CD14-positive monocyte (primary cell): ENCODE results near the gene FAM168A. TPM values are rescaled to one million over a fixed set of nuclear protein-coding genes. Genes with fewer than 3 reads are reported as not detected.

Experiments
- DNase-seq, 3 donors: peaks; one replicate each; pipeline ENCODE4 v3.0.0-alpha.2; 2011 to 2022
- H2AFZ ChIP-seq: 2 replicates; pipeline ENCODE4 v1.6.0; 2012; ENCODE audit warnings: mild to moderate bottlenecking, low read depth, low read length, inconsistent platforms; ENCODE audit not compliant: insufficient read depth, poor library complexity, severe bottlenecking
- H3K27ac ChIP-seq, 2 donors: 1 replicate in 1 of 2; 2 replicates in 1 of 2; pipeline ENCODE4 v1.5.1; 2012 to 2013; ENCODE audit warnings: low read length in 2 of 2, control low read depth in 1 of 2, inconsistent platforms in 1 of 2, low read depth in 1 of 2, mild to moderate bottlenecking in 1 of 2
- H3K27me3 ChIP-seq, 2 donors: one replicate each; pipeline versions ENCODE4 v1.6.0 to v1.6.1; 2011 to 2013; ENCODE audit warnings: low read length in 2 of 2; ENCODE audit not compliant: control insufficient read depth in 2 of 2, insufficient read depth in 2 of 2
- H3K36me3 ChIP-seq, 2 donors: replicated peaks in 1 of 2; 1 replicate in 1 of 2; 2 replicates in 1 of 2; pipeline versions ENCODE4 v1.5.1 to v1.6.1; 2012 to 2013; ENCODE audit warnings: low read length in 2 of 2, control low read depth in 1 of 2, inconsistent platforms in 1 of 2, mild to moderate bottlenecking in 1 of 2; ENCODE audit not compliant: insufficient read depth in 2 of 2, control insufficient read depth in 1 of 2
- H3K4me1 ChIP-seq, 2 donors: 1 replicate in 1 of 2; 2 replicates in 1 of 2; pipeline versions ENCODE4 v1.5.1 to v1.6.1; 2012 to 2013; ENCODE audit warnings: low read length in 2 of 2, control low read depth in 1 of 2, inconsistent platforms in 1 of 2, mild to moderate bottlenecking in 1 of 2, moderate library complexity in 1 of 2; ENCODE audit not compliant: insufficient read depth in 2 of 2, control insufficient read depth in 1 of 2
- H3K4me2 ChIP-seq: replicated peaks from 2 replicates; pipeline ENCODE3; 2012; ENCODE audit warnings: low read length, moderate library complexity, mild to moderate bottlenecking; ENCODE audit not compliant: poor library complexity, severe bottlenecking; ENCODE audit errors: extremely low read depth
- H3K4me3 ChIP-seq, 3 experiments: fragments of 200-600 bp in 1 of 3; sonication (generic) in 1 of 3; replicated peaks in 1 of 3; 1 replicate in 2 of 3; 2 replicates in 1 of 3; pipeline ENCODE4 v1.5.1; 2011 to 2013; ENCODE audit warnings: low read length in 3 of 3, mild to moderate bottlenecking in 3 of 3, control low read depth in 2 of 3, low read depth in 2 of 3, inconsistent platforms in 1 of 3, moderate library complexity in 1 of 3
- H3K79me2 ChIP-seq: 2 replicates; pipeline ENCODE4 v1.6.0; 2012; ENCODE audit warnings: mild to moderate bottlenecking, control low read depth, inconsistent platforms, low read length, moderate library complexity; ENCODE audit not compliant: insufficient read depth
- H3K9ac ChIP-seq: 2 replicates; pipeline ENCODE4 v1.6.0; 2017; ENCODE audit warnings: low read length, mild to moderate bottlenecking; ENCODE audit not compliant: insufficient read depth, poor library complexity, severe bottlenecking
- H3K9me3 ChIP-seq, 2 donors: replicated peaks in 1 of 2; 1 replicate in 1 of 2; 2 replicates in 1 of 2; pipeline versions ENCODE4 v1.5.1 to v1.6.1; 2012 to 2013; ENCODE audit warnings: low read length in 2 of 2, control low read depth in 1 of 2; ENCODE audit not compliant: control insufficient read depth in 1 of 2, insufficient read depth in 1 of 2
- H4K20me1 ChIP-seq: 2 replicates; pipeline ENCODE4 v1.6.0; 2012; ENCODE audit warnings: mild to moderate bottlenecking, low read length, control low read depth, moderate library complexity; ENCODE audit not compliant: insufficient read depth
- H3K27ac Mint-ChIP-seq, 7 donors: one replicate each; pipeline ENCODE4 v1.8.0; 2020; ENCODE audit warnings: mild to moderate bottlenecking in 7 of 7, mixed read lengths in 7 of 7, moderate library complexity in 6 of 7, inconsistent platforms in 2 of 7
- H3K27me3 Mint-ChIP-seq, 3 donors: one replicate each; pipeline ENCODE4 v1.8.0; 2021 to 2022; ENCODE audit warnings: low read depth in 3 of 3, mild to moderate bottlenecking in 3 of 3, mixed read lengths in 3 of 3, moderate library complexity in 3 of 3, inconsistent platforms in 1 of 3
- H3K36me3 Mint-ChIP-seq, 2 donors: one replicate each; pipeline ENCODE4 v1.8.0; 2020; ENCODE audit warnings: mixed read lengths in 2 of 2, inconsistent platforms in 1 of 2, mild to moderate bottlenecking in 1 of 2
- H3K4me1 Mint-ChIP-seq: one replicate; pipeline ENCODE4 v1.8.0; 2020; ENCODE audit warnings: mild to moderate bottlenecking, mixed read lengths
- H3K4me3 Mint-ChIP-seq, 2 donors: one replicate each; pipeline ENCODE4 v1.8.0; 2020; ENCODE audit warnings: mild to moderate bottlenecking in 2 of 2, mixed read lengths in 2 of 2, moderate library complexity in 1 of 2
- H3K9me3 Mint-ChIP-seq, 7 donors: one replicate each; pipeline ENCODE4 v1.8.0; 2020 to 2022; ENCODE audit warnings: mixed read lengths in 7 of 7, mild to moderate bottlenecking in 6 of 7, moderate library complexity in 6 of 7, inconsistent platforms in 2 of 7
- CTCF ChIP-seq: fragments of 200-600 bp; IDR thresholded peaks from one replicate; pipeline ENCODE4 v1.8.0; 2022; ENCODE audit warnings: antibody characterized with exemption, mild to moderate bottlenecking
- WGBS: methylation state at CpG from one replicate; pipeline ENCODE4 v1.1.5; 2013; ENCODE audit warnings: missing lambda C conversion rate; ENCODE audit not compliant: insufficient coverage; 5-methylcytosine and 5-hydroxymethylcytosine counted together
- intact Hi-C, 2 donors: fragments of 100-400 bp; cut with micrococcal nuclease; formaldehyde crosslinking; loops; one replicate each; pipeline versions ENCODE4 v1.15.0 to v1.15.1; 2023
- polyA plus RNA-seq, 3 donors: library from polyadenylated mRNA; depleted of rRNA in 1 of 3; unstranded in 2 of 3; stranded (reverse) in 1 of 3; fragments of 300-500 nt in 2 of 3; fragments of >200 nt in 1 of 3; fragmentation: Illumina TruSeq in 2 of 3; gene quantifications; 1 replicate in 2 of 3; 2 replicates in 1 of 3; pipeline ENCODE4 v1.2.3, GENCODE V29; 2012 to 2021

Gene FAM168A
- polyA plus RNA-seq, 3 donors = 1.4 to 13.3 (median 2.1) TPM

DNA sequence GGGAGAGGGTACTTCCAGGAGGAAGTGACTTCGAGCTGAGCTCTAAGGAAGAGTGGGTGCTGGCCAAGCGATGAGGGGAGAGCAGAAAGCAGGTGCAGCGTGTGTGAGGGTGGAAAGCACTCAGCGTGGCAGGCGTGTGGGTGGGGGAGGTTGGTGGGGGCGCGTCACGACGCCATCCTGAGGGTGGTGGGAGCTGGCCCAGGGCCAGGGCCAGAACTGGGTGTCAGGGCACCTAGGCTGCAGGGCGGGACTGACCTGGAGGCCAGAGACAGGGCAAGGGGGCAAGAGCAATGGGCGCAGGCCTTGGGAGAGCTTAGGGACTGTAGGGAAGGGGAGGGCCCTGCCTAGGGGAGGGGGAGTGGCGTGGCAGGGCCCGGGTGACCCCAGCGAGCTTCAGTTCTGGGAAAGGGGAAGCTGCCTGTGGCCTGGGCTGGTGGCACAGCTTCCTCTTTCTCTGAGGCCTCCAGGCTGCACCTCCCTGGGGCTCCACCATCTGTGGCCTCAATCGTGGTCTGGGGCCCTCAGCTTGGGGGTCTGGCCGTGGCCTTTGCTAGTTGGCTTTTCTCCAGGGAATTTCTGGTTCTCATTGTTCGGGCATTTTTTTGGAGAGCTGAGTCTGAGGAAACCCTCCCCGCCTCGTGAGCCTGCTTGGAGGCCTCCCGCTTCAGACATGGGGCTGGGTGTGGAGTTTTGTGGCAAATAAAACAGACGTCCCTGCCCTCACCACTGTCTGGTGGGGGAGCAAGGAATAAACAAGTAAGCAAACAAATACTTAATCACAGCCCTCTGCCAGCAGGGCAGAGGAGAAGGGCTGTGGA, 212.8 kb downstream of the FAM168A start:
- H3K36me3 Mint-ChIP-seq = peaks cover 47 to 71% of the 10 kb centered on the region in 2 donors
- no peak for TF ChIP-seq CTCF
- H3K27ac ChIP-seq = peak overlapping the region; percentile 84 to 98
- H3K4me3 Mint-ChIP-seq = peak overlapping the region; percentile 69 to 83
- H3K27me3 Mint-ChIP-seq = no peaks in the 10 kb centered on the region
- H3K9ac ChIP-seq = peak overlapping the region; percentile 70
- H3K4me3 ChIP-seq = peak overlapping the region; percentile 3 to 95 (median 38)
- WGBS = under 1% methylated on average over 15 of the region's 21 CpGs
- H3K79me2 ChIP-seq = peaks cover 99% of the 10 kb centered on the region
- H3K9me3 ChIP-seq = no peaks in the 10 kb centered on the region
- intact Hi-C loops = loop anchor here in 1 of 2 donors (5.0 kb wide), 1 partner anchor 78 kb away; the partner anchor contains the start of gene ARHGEF17
- H3K9me3 Mint-ChIP-seq = no peaks in the 10 kb centered on the region
- peak overlapping the region; percentile 95 to 99 (median 98) for H3K27ac Mint-ChIP-seq
- peak; percentile 93 to 94 (median 93) for DNase-seq
- peak overlapping the region; percentile 83 for H3K4me2 ChIP-seq
- no peaks in the 10 kb centered on the region for H3K27me3 ChIP-seq
- peaks cover 15 to 17% of the 10 kb centered on the region in 2 donors for H3K36me3 ChIP-seq
- peaks cover 99% of the 10 kb centered on the region for H3K4me1 Mint-ChIP-seq
- peaks cover 100% of the 10 kb centered on the region in 2 donors for H3K4me1 ChIP-seq
- no peak overlapping the region for H2AFZ ChIP-seq
- H4K20me1 ChIP-seq = peaks cover 99% of the 10 kb centered on the region

DNA sequence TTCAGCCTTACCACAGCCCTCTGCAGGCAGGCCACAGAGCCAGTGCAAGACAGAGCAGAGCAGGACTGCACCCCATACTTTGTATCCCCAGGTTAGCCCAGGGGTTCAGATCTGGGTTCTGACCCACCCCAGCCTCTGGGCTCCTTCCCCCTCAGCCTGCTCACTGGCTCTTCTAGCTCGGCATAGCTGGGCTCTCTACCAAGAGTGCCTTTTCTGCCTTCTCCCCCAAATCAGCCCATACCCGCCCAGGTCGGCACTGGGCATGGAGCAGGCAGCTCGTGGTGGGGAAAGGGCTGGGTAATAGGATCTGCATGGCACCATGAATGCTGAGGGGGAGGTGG, 213.4 kb downstream of the FAM168A start:
- no peak for TF ChIP-seq CTCF
- H3K27ac ChIP-seq = peak overlapping the region; percentile 84 to 98
- peaks cover 46 to 71% of the 10 kb centered on the region in 2 donors for H3K36me3 Mint-ChIP-seq
- peak overlapping the region; percentile 95 to 99 (median 98) for H3K27ac Mint-ChIP-seq
- H2AFZ ChIP-seq = no peak overlapping the region
- peaks cover 12 to 17% of the 10 kb centered on the region in 2 donors for H3K36me3 ChIP-seq
- peak overlapping the region; percentile 83 for H3K4me2 ChIP-seq
- H3K79me2 ChIP-seq = peaks cover 99% of the 10 kb centered on the region
- peaks cover 99% of the 10 kb centered on the region for H3K4me1 Mint-ChIP-seq
- H3K9me3 ChIP-seq = no peaks in the 10 kb centered on the region
- peak overlapping the region in 1 of 3 experiments; percentile 95 for H3K4me3 ChIP-seq
- DNase-seq = no peak
- H3K4me1 ChIP-seq = peaks cover 100% of the 10 kb centered on the region in 2 donors
- intact Hi-C loops = no loop called here
- H4K20me1 ChIP-seq = peaks cover 99% of the 10 kb centered on the region
- H3K9me3 Mint-ChIP-seq = no peaks in the 10 kb centered on the region
- no CpG with 5 or more reads among the region's 4 CpGs for WGBS
- H3K9ac ChIP-seq = peak overlapping the region; percentile 70
- H3K27me3 Mint-ChIP-seq = no peaks in the 10 kb centered on the region
- H3K27me3 ChIP-seq = no peaks in the 10 kb centered on the region
- peak overlapping the region; percentile 69 to 83 for H3K4me3 Mint-ChIP-seq
